Thoracic aorta (tissue), 2 donors: ENCODE measurements around the gene LGALS3BP. TPM values are rescaled to one million over a fixed set of nuclear protein-coding genes. Genes with fewer than 3 reads are reported as not detected.
A peak's percentile ranks its signal among the peaks of the same experiment; 100 is the strongest.

Experiments used
- ATAC-seq: fragments of 150-250 bp; one replicate; pipeline ENCODE4 v1.8.0; 2017; ENCODE audit warnings: low read depth; ENCODE audit not compliant: insufficient number of reproducible peaks, low FRiP score
- DNase-seq: peaks from one replicate; pipeline ENCODE4 v3.0.0-alpha.2; 2020; ENCODE audit warnings: low spot score
- H3K27ac ChIP-seq, 2 donors: fragments of 200-600 bp; sonication (generic); 1 replicate in 1 of 2; 2 replicates in 1 of 2; pipeline ENCODE4 v1.5.1; 2016; ENCODE audit warnings: mild to moderate bottlenecking in 2 of 2, moderate library complexity in 2 of 2
- H3K27me3 ChIP-seq: fragments of 200-600 bp; sonication (generic); replicated peaks from 2 replicates; pipeline ENCODE4 v1.6.0; 2016; ENCODE audit warnings: mild to moderate bottlenecking; ENCODE audit not compliant: insufficient read depth
- H3K36me3 ChIP-seq: fragments of 200-600 bp; sonication (generic); one replicate; pipeline ENCODE4 v1.5.1; 2016
- H3K4me1 ChIP-seq, 2 donors: fragments of 200-600 bp; sonication (generic); 1 replicate in 1 of 2; 2 replicates in 1 of 2; pipeline versions ENCODE4 v1.5.1 to v1.6.0; 2016; ENCODE audit warnings: low read depth in 2 of 2, mild to moderate bottlenecking in 1 of 2; ENCODE audit not compliant: control insufficient read depth in 1 of 2
- H3K4me3 ChIP-seq: fragments of 200-600 bp; sonication (generic); 2 replicates; pipeline ENCODE4 v1.5.1; 2016; ENCODE audit warnings: mild to moderate bottlenecking
- H3K9me3 ChIP-seq: fragments of 200-600 bp; sonication (generic); 2 replicates; pipeline ENCODE4 v1.5.1; 2016
- total RNA-seq, 2 donors: library from RNA; depleted of rRNA; stranded (reverse); fragments of >200 nt; gene quantifications; one replicate each; pipeline versions ENCODE4 v1.1.0 to v1.2.3, GENCODE V29; 2016
- TF ChIP-seq, protein P1 (sequence below): fragments of 200-600 bp; sonication (generic); IDR thresholded peaks from one replicate; pipeline ENCODE4 v1.5.1; 2019; ENCODE audit warnings: antibody characterized with exemption

LGALS3BP gene
- total RNA-seq, 2 donors from 2014 or later = 205 to 308 TPM

DNA sequence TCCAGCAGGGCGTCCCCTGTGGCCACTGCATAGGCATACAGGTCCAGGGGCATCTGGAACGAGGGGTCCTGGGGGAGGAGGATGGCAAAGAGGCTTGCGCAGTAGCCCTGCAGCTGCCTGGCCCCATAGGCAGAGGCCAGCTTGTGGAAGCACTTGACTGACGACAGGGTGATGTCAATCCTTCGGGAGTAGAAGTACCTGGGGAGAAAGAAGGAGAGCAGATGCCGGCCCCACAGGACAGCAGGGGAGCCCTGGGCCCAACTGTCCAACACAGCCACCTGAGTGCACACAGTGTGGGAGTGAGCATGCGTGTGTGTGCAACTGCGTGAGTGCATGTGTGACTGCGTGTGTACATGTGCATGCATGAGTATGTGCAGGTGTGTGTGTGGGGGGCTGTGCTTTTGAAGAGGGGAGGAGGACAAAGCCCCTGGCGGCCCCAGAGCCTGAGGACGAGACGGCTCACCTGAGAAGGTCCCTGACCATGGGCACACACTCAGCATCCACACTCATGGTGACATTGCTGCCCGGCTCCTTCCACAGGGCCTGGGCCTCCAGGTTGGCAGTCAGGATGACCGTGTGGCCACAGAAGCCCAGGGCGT lies 7.1 kb downstream of the LGALS3BP start:
- DNase-seq = no peak
- no peaks in the 10 kb centered on the region for H3K27me3 ChIP-seq
- peaks cover 3 to 43% of the 10 kb centered on the region in 2 donors for H3K4me1 ChIP-seq
- no peaks in the 10 kb centered on the region for H3K36me3 ChIP-seq
- no peak for ATAC-seq
- H3K9me3 ChIP-seq = no peaks in the 10 kb centered on the region
- H3K27ac ChIP-seq = no peak overlapping the region
- TF ChIP-seq, protein P1, sequence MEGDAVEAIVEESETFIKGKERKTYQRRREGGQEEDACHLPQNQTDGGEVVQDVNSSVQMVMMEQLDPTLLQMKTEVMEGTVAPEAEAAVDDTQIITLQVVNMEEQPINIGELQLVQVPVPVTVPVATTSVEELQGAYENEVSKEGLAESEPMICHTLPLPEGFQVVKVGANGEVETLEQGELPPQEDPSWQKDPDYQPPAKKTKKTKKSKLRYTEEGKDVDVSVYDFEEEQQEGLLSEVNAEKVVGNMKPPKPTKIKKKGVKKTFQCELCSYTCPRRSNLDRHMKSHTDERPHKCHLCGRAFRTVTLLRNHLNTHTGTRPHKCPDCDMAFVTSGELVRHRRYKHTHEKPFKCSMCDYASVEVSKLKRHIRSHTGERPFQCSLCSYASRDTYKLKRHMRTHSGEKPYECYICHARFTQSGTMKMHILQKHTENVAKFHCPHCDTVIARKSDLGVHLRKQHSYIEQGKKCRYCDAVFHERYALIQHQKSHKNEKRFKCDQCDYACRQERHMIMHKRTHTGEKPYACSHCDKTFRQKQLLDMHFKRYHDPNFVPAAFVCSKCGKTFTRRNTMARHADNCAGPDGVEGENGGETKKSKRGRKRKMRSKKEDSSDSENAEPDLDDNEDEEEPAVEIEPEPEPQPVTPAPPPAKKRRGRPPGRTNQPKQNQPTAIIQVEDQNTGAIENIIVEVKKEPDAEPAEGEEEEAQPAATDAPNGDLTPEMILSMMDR = no peak
- H3K4me3 ChIP-seq = no peak overlapping the region

DNA sequence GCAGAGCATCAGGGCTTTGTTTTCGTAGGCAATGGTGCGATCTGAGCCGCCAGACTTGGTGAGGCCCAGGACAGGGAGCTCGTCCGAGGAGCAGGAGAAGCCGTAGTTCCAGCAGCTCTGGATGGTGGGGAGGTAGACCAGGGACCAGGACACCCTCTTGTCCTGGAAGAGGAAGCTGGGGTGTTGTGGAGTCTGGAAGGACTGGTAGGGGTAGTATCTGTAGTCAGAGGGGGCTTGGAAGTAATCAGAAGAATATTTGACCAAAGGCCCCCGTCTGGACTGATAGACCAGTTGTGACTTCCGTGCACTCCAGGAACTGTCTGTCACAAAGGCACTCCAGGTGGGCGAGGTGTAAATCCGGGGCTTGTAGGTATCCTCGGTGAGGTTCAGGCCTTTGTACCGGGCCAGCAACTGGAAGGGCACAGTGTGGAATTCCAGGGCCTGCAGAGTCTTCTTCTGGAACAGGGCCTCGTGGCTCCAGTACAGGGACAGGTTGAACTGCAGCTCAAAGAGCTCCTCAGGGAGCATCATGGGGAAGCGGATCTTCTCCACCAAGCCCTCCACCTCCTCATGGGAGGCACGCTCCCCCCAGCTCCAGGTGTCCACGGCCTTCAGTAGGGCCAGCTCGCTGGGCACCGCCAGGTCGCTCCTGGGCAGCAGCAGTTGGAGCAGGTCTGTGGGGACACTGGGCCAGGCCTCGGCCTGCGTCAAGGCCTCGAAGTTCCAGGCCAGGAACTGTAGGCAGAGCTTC lies 7.8 kb downstream of the LGALS3BP start:
- no peak for ATAC-seq
- TF ChIP-seq, protein P1 = no peak
- no peak for DNase-seq
- Histone ChIP-seq H3K4me1 (peaks cover 3 to 36% of the 10 kb centered on the region in 2 donors), H3K36me3 (no peaks in the 10 kb centered on the region), H3K27ac (no peak overlapping the region), H3K27me3 (no peaks in the 10 kb centered on the region), H3K9me3 (no peaks in the 10 kb centered on the region), H3K4me3 (peak overlapping the region; percentile 46)

DNA sequence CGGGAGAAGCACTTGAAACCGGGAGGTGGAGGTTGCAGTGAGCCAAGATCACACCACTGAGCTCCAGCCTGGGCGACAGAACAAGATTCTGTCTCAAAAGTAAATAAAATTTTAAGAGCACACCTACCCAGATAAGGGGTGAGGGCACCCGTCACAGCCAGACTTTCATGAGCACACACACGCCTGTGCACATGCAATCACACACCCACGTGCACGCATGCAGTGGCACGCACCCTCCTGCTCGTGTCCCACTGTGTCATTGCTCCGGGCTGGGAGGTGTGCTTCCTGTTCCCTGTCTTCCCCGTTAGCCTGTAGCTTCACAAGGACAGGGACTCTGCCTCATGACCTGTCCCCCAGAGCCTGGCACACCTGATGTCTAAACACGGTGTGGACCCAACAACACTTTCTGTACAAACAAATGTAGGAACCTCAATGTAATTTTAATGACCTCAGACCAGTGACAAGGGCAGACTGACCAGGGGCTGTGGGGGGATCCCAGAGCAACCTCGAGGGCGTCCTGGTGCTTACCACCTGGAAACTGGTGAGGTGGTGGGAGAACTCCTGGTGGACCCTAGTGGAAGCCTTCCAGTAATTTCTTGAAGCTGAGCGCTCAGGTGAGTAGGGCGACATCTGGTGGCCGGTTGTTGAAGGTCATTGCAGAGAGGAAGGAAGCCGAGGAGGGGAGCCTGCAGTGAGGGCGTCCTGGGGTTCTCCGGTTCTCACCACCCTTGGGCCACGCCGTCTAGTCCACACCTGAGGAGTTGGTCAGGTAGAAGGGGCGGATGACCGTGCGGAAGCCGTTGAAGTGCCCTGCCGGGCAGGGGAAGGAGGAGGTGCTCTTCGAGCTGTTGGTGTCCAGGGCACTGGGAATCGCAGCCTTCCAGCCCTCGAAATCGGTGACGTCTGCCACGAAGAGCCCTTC lies 8.6 kb downstream of the LGALS3BP start:
- TF ChIP-seq, protein P1 = peak; percentile 93
- no peak for ATAC-seq
- H3K4me3 ChIP-seq = peak overlapping the region; percentile 46

DNA sequence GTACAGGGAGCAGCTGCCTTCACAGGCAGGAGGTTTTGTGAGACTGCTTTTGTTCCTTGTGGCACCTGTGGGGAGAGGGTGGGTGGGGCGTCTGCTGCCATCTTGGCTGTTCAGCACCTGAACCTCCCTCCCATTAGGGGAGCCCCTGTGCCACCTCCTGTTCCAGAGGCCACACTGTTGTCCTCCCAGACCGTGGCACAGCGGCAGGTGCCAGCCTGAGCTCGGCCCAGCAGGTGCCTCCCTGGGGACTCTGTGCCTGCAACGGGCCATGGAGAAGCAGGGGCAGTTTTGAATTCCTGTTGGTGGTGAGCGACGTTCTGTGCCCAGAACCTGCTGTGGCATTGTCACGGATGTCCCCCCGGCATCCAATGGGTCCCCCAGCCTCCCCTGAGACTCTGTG lies 9.9 kb downstream of the LGALS3BP start:
- no peaks in the 10 kb centered on the region for H3K9me3 ChIP-seq
- H3K27ac ChIP-seq = no peak overlapping the region
- no peak for DNase-seq
- H3K4me1 ChIP-seq = peaks cover 0 to 15% of the 10 kb centered on the region in 2 donors
- no peak for ATAC-seq
- no peaks in the 10 kb centered on the region for H3K36me3 ChIP-seq
- H3K4me3 ChIP-seq = no peak overlapping the region
- no peaks in the 10 kb centered on the region for H3K27me3 ChIP-seq
- TF ChIP-seq, protein P1 = no peak

More for the DNA sequence above, 8.6 kb downstream of the LGALS3BP start:
- Histone ChIP-seq H3K36me3 (no peaks in the 10 kb centered on the region), H3K27ac (no peak overlapping the region), H3K4me1 (peaks cover 3 to 28% of the 10 kb centered on the region in 2 donors), H3K9me3 (no peaks in the 10 kb centered on the region), H3K27me3 (no peaks in the 10 kb centered on the region)
- DNase-seq = peak; percentile 58
